Measurements from ENCODE around the gene NELL2. TPM values are rescaled to one million over a fixed set of nuclear protein-coding genes. Genes with fewer than 3 reads are reported as not detected.

The NELL2 gene
- total RNA-seq, 1 donor from 2014 or later, result 16.9 TPM

DNA sequence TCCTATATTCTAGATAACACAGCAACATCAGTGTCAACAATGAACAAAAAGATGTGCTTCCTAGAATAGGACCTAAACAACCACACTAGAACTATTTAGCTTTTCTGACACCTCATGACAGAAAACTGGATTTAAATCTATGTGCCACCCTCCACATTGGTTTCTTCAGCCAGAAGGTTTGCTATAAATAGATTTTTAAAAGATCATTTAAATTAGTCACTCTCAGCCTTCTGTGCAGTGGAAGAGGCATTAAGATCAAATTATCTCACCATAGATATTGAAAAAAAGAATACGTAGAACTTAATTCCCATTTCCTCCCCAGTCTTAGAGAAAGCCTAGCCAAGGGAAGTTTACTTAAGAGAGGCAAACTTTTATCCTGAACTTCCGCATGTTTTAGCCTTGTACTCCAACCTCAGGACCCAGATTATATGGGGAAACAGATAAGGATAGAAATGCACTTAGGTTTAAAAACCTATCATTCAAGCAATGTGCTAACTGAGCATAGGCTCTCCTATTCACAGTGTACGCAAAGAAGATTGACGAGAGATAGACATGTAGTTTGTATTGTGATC is 59.6 kb downstream of the NELL2 start:
- H3K36me3 ChIP-seq, result no peaks in the 10 kb centered on the region
- H3K4me1 ChIP-seq, result no peaks in the 10 kb centered on the region
- no peaks in the 10 kb centered on the region for H3K9me3 ChIP-seq
- H3K27me3 ChIP-seq, result no peaks in the 10 kb centered on the region
- no peak overlapping the region for H3K27ac ChIP-seq
- DNase-seq (ENCODE audit: extremely low spot score in 2 of 2), result no peak
- H3K4me3 ChIP-seq, result no peak overlapping the region
- TF ChIP-seq POLR2A (IDR thresholded peaks at IDR 0.05), result no peak
- TF ChIP-seq, protein P1, sequence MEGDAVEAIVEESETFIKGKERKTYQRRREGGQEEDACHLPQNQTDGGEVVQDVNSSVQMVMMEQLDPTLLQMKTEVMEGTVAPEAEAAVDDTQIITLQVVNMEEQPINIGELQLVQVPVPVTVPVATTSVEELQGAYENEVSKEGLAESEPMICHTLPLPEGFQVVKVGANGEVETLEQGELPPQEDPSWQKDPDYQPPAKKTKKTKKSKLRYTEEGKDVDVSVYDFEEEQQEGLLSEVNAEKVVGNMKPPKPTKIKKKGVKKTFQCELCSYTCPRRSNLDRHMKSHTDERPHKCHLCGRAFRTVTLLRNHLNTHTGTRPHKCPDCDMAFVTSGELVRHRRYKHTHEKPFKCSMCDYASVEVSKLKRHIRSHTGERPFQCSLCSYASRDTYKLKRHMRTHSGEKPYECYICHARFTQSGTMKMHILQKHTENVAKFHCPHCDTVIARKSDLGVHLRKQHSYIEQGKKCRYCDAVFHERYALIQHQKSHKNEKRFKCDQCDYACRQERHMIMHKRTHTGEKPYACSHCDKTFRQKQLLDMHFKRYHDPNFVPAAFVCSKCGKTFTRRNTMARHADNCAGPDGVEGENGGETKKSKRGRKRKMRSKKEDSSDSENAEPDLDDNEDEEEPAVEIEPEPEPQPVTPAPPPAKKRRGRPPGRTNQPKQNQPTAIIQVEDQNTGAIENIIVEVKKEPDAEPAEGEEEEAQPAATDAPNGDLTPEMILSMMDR (IDR thresholded peaks at IDR 0.05), result no peak
- no peak for TF ChIP-seq POLR2AphosphoS5 (IDR thresholded peaks at IDR 0.05; ENCODE audit: insufficient read depth in 1 of 2, low read depth in 1 of 2)
- intact Hi-C loops (cut with DNase I), result no loop called here

DNA sequence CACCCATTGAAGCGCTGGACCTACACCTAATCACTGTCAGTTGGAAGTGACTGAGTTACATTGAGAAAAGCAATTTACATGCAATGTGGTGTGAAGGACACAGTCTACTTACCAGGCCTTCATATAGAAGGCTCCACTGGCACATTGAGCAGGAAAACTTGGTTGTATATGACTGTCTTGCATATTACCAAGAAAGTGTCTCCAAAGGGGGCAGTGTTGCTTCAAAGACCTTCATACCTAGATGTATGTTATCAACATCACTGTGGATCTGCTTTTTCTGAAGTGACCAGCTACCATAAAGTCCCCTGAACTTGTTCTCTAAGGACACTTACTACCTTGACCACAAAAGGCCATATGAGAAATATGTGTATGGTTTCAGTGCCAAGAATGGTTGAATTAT is 64.1 kb downstream of the NELL2 start:
- no peaks in the 10 kb centered on the region for H3K4me1 ChIP-seq
- H3K9me3 ChIP-seq, result no peaks in the 10 kb centered on the region
- intact Hi-C loops (cut with DNase I), result no loop called here
- no peaks in the 10 kb centered on the region for H3K36me3 ChIP-seq
- H3K4me3 ChIP-seq, result no peak overlapping the region
- no peak for TF ChIP-seq POLR2A (IDR thresholded peaks at IDR 0.05)
- TF ChIP-seq, protein P1 (IDR thresholded peaks at IDR 0.05), result peak in 1 of 3 experiments; percentile 6
- H3K27ac ChIP-seq, result no peak overlapping the region
- DNase-seq (ENCODE audit: extremely low spot score in 2 of 2), result no peak
- H3K27me3 ChIP-seq, result no peaks in the 10 kb centered on the region

DNA sequence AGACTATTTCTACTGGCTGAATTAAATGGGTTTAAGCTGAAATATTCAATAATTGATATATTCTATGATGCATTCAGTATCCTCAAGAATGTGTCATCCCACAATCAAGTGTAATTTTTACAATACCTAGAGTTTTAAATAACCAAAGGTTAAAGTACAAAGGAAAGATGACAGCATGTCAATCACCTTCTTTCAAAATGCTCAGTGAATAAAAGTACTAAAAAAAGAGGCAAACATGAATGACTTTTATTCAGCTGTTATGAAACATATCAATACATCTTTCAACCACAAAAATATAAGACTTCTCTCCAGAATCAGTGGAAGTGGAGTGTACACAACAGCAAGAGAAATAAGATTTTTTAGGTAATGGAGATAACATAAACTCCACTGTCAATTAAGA is 72.0 kb downstream of the NELL2 start:
- Histone ChIP-seq H3K36me3 (no peaks in the 10 kb centered on the region), H3K27ac (no peak overlapping the region), H3K4me1 (no peaks in the 10 kb centered on the region), H3K27me3 (no peaks in the 10 kb centered on the region), H3K4me3 (no peak overlapping the region), H3K9me3 (no peaks in the 10 kb centered on the region)
- intact Hi-C loops (cut with DNase I), result no loop called here
- TF ChIP-seq POLR2AphosphoS5 (IDR thresholded peaks at IDR 0.05; ENCODE audit: insufficient read depth in 1 of 2, low read depth in 1 of 2) (no peak), POLR2A (IDR thresholded peaks at IDR 0.05) (no peak)
- TF ChIP-seq, protein P1 (IDR thresholded peaks at IDR 0.05), result no peak
- DNase-seq (ENCODE audit: extremely low spot score in 2 of 2), result no peak

DNA sequence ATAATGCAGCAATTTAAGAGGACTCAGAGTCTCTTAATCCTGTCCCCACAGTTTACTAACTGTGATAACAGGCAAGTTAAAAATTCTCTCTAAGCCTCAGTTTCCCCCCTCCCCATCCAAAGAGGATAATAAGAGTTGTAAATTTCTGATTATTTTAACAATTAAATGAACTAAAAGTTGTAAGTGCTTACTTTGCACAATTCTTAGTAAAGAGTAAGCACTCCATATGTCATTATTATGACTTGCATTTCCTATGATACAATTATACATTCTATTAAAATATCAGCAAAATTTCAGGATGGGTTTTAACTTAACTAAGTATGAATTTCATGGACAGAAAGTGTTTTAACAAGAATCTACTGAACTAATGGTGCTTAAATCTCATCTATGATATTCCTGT is 80.1 kb downstream of the NELL2 start:
- TF ChIP-seq POLR2AphosphoS5 (IDR thresholded peaks at IDR 0.05; ENCODE audit: insufficient read depth in 1 of 2, low read depth in 1 of 2) (no peak), POLR2A (IDR thresholded peaks at IDR 0.05) (no peak)
- TF ChIP-seq, protein P1 (IDR thresholded peaks at IDR 0.05), result no peak
- no peak overlapping the region for H3K4me3 ChIP-seq
- DNase-seq (ENCODE audit: extremely low spot score in 2 of 2), result no peak
- no peaks in the 10 kb centered on the region for H3K27me3 ChIP-seq
- intact Hi-C loops (cut with DNase I), result no loop called here
- no peak overlapping the region for H3K27ac ChIP-seq
- H3K4me1 ChIP-seq, result no peaks in the 10 kb centered on the region
- no peaks in the 10 kb centered on the region for H3K36me3 ChIP-seq
- no peaks in the 10 kb centered on the region for H3K9me3 ChIP-seq

DNA sequence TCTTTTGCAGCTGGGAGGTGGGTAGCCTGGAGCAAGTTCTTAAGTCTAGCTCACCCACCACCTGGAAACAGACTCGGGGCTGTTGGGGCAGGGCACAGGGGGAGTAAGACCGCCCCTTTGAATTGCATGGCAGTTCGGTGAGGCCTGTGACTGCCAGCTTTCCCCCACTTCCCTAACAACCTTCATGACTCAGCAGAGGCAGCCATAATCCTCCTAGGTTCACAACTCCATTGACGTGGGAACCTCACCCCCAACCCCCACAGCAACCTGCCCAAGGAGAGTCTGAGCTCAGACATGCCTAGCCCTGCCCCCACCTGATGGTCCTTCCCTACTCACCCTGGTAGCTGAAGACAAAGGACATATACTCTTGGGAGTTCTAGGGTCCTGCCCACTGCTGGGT is 87.4 kb downstream of the NELL2 start:
- H3K27me3 ChIP-seq, result no peaks in the 10 kb centered on the region
- TF ChIP-seq POLR2AphosphoS5 (IDR thresholded peaks at IDR 0.05; ENCODE audit: insufficient read depth in 1 of 2, low read depth in 1 of 2) (no peak), POLR2A (IDR thresholded peaks at IDR 0.05) (no peak)
- TF ChIP-seq, protein P1 (IDR thresholded peaks at IDR 0.05), result no peak
- no peak overlapping the region for H3K4me3 ChIP-seq
- H3K36me3 ChIP-seq, result no peaks in the 10 kb centered on the region
- no peaks in the 10 kb centered on the region for H3K4me1 ChIP-seq
- H3K27ac ChIP-seq, result no peak overlapping the region
- H3K9me3 ChIP-seq, result no peaks in the 10 kb centered on the region
- intact Hi-C loops (cut with DNase I), result no loop called here
- DNase-seq (ENCODE audit: extremely low spot score in 2 of 2), result no peak

Measured in vagina (tissue), 2 donors.